GM13976 (cell line): ENCODE results near the gene JAGN1.
"Not testable (repeated sequence)": the region's sequence is repeated elsewhere in the genome, so short reads cannot be mapped to it uniquely, and the experiment has no call there.

Source experiments
- DNase-seq: peaks from one replicate; pipeline ENCODE4 v3.0.0; 2012; ENCODE audit warnings: low spot score
- in situ Hi-C: fragments of 300-500 bp; cut with MboI; formaldehyde crosslinking; loops from one replicate; pipeline ENCODE4 v1.12.0; 2022; ENCODE audit warnings: low sequenced_read_pairs, mixed read lengths, inconsistent platforms; ENCODE audit not compliant: unreplicated experiment
- TF ChIP-seq, protein P1 (sequence below): IDR thresholded peaks from 2 replicates; pipeline ENCODE4 v1.5.1; 2012; ENCODE audit warnings: borderline replicate concordance, mild to moderate bottlenecking; ENCODE audit not compliant: insufficient read depth; ENCODE audit errors: extremely low read depth, missing control alignments, control extremely low read depth

JAGN1 gene

GRCh38 chr3:9888540-9888939, 1.9 kb upstream of the JAGN1 start:
- DNase-seq, result no peak
- in situ Hi-C loops, result no loop called here
- TF ChIP-seq, protein P1, sequence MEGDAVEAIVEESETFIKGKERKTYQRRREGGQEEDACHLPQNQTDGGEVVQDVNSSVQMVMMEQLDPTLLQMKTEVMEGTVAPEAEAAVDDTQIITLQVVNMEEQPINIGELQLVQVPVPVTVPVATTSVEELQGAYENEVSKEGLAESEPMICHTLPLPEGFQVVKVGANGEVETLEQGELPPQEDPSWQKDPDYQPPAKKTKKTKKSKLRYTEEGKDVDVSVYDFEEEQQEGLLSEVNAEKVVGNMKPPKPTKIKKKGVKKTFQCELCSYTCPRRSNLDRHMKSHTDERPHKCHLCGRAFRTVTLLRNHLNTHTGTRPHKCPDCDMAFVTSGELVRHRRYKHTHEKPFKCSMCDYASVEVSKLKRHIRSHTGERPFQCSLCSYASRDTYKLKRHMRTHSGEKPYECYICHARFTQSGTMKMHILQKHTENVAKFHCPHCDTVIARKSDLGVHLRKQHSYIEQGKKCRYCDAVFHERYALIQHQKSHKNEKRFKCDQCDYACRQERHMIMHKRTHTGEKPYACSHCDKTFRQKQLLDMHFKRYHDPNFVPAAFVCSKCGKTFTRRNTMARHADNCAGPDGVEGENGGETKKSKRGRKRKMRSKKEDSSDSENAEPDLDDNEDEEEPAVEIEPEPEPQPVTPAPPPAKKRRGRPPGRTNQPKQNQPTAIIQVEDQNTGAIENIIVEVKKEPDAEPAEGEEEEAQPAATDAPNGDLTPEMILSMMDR, result no peak

GRCh38 chr3:9889405-9889804, 1.0 kb upstream of the JAGN1 start:
- TF ChIP-seq, protein P1, result no peak
- in situ Hi-C loops, result no loop called here
- no peak for DNase-seq

DNA sequence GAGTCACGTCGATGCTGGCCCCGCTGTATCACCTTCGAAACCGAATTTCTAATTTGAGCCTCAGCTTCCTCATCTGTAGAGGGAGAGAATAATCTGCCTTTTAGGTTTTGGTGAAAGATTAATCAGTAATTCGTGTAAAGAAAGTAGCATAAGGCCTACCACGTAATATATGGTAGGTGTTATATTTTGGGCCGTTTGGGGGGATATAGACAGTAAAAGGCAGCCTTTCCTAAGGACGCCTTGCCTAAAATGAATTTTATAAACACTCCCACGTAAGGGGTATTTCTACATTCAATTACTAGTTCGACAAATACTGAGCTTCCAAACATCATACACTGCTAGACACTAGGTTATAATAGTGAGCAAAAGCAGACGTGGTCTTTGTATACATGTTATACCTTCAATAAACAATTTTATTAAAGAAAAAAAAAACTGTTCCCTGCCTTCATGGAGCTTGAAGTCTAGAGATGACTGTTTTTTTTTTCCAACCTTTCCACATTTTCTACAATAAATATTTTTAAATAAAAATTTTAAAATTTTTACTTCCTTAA, 737 bp downstream of the JAGN1 start:
- TF ChIP-seq, protein P1, result no peak
- in situ Hi-C loops, result no loop called here
- DNase-seq, result no peak

- in situ Hi-C loops, result no loop called here
- TF ChIP-seq, protein P1, result no peak
Measured at GRCh38 chr3:9893739-9894138, 3.3 kb downstream of the JAGN1 start.

GRCh38 chr3:9895715-9896114, 5.3 kb downstream of the JAGN1 start:
- DNase-seq, in situ Hi-C loops: not testable (repeated sequence)

More at GRCh38 chr3:9893739-9894138, 3.3 kb downstream of the JAGN1 start:
- DNase-seq, result no peak

- DNase-seq, result not testable (repeated sequence)
Measured at GRCh38 chr3:9896755-9897407, 6.5 kb downstream of the JAGN1 start.

DNA sequence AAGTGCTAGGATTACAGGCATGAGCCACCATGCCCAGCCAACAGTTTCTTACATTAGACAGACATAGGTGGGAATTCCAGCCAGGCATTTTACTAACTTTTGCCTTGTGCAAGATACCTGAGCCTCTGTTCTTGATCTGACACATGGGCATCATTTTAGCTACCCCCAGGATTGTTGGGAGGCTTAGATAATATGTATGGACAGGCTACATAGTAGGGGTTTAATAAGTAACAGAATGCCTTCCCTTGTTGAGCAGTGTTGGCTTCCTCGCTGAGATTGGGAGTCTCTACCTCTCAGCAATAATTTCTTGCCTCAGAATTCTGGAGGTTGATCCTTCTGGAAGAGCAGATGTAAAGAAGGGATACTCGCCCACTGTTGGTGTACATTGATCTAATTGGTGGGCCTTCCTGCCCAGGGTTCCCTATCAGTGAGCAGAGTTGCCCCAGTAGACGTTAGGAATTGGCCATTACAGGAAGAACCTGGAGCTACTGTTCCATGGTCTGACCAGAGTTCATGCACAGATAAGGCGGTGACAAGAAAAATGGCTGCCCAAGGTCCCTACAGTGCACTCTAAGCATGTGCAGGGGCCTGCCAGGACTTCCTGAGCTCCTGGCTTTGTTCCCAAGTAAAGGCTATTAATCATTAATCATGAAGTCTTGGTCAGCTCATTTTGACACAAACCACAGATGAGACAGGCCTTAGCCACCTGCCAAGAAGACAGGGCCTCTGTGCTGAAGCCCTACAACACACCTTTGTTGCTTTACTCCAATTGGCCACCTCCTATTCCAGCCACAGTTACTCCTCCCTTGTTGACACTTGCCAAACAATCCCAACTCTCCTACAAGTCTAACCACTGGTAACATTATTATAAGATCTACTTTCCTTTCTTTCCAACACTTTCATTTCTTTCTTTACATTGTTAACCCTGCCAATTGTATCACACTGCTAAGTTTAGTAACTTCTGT, 7.3 kb downstream of the JAGN1 start:
- DNase-seq, result no peak
- in situ Hi-C loops, result no loop called here
- TF ChIP-seq, protein P1, result no peak

More at GRCh38 chr3:9896755-9897407, 6.5 kb downstream of the JAGN1 start:
- in situ Hi-C loops, result not testable (repeated sequence)
